ENCODE measurements around the gene RAB27A.

RAB27A gene

GRCh38 chr15:55282284-55282833 lies 7.3 kb downstream of the RAB27A start:
- no peak for TF ChIP-seq POLR2AphosphoS5 (IDR thresholded peaks at IDR 0.05; ENCODE audit: low read depth, low read length)
- no peak for TF ChIP-seq FOXP2 (optimal IDR thresholded peaks at IDR 0.05; ENCODE audit: borderline replicate concordance, extremely low read depth, extremely low read length, insufficient read depth)
- TF ChIP-seq SIN3A (IDR thresholded peaks at IDR 0.05; ENCODE audit: borderline replicate concordance, insufficient read depth, low read length): no peak
- no peak for TF ChIP-seq REST (IDR thresholded peaks at IDR 0.05; ENCODE audit: insufficient read depth in 1 of 2, low read depth in 2 of 2, low read length in 2 of 2)
- no peak for TF ChIP-seq TAF1 (IDR thresholded peaks at IDR 0.05; ENCODE audit: borderline replicate concordance, insufficient read depth, low read length)

GRCh38 chr15:55281517-55282228 lies 7.9 kb downstream of the RAB27A start:
- no peak for TF ChIP-seq REST (IDR thresholded peaks at IDR 0.05; ENCODE audit: insufficient read depth in 1 of 2, low read depth in 2 of 2, low read length in 2 of 2)
- no peak for TF ChIP-seq POLR2AphosphoS5 (IDR thresholded peaks at IDR 0.05; ENCODE audit: low read depth, low read length)
- TF ChIP-seq TAF1 (IDR thresholded peaks at IDR 0.05; ENCODE audit: borderline replicate concordance, insufficient read depth, low read length): no peak
- TF ChIP-seq SIN3A (IDR thresholded peaks at IDR 0.05; ENCODE audit: borderline replicate concordance, insufficient read depth, low read length): no peak
- no peak for TF ChIP-seq FOXP2 (optimal IDR thresholded peaks at IDR 0.05; ENCODE audit: borderline replicate concordance, extremely low read depth, extremely low read length, insufficient read depth)

- no peak for TF ChIP-seq POLR2AphosphoS5 (IDR thresholded peaks at IDR 0.05; ENCODE audit: low read depth, low read length)
- no peak for TF ChIP-seq TAF1 (IDR thresholded peaks at IDR 0.05; ENCODE audit: borderline replicate concordance, insufficient read depth, low read length)
Observed at GRCh38 chr15:55279746-55280351, 9.8 kb downstream of the RAB27A start.

GRCh38 chr15:55279100-55279745 lies 10.4 kb downstream of the RAB27A start:
- TF ChIP-seq FOXP2 (optimal IDR thresholded peaks at IDR 0.05; ENCODE audit: borderline replicate concordance, extremely low read depth, extremely low read length, insufficient read depth): no peak
- no peak for TF ChIP-seq REST (IDR thresholded peaks at IDR 0.05; ENCODE audit: insufficient read depth in 1 of 2, low read depth in 2 of 2, low read length in 2 of 2)
- TF ChIP-seq SIN3A (IDR thresholded peaks at IDR 0.05; ENCODE audit: borderline replicate concordance, insufficient read depth, low read length): no peak
- TF ChIP-seq TAF1 (IDR thresholded peaks at IDR 0.05; ENCODE audit: borderline replicate concordance, insufficient read depth, low read length): 0 out of 2 replicates have a peak, but pooled peaks have one; percentile 13

GRCh38 chr15:55277715-55278114 lies 11.9 kb downstream of the RAB27A start:
- TF ChIP-seq FOXP2 (optimal IDR thresholded peaks at IDR 0.05; ENCODE audit: borderline replicate concordance, extremely low read depth, extremely low read length, insufficient read depth) (no peak), REST (IDR thresholded peaks at IDR 0.05; ENCODE audit: insufficient read depth in 1 of 2, low read depth in 2 of 2, low read length in 2 of 2) (no peak), TAF1 (IDR thresholded peaks at IDR 0.05; ENCODE audit: borderline replicate concordance, insufficient read depth, low read length) (no peak), SIN3A (IDR thresholded peaks at IDR 0.05; ENCODE audit: borderline replicate concordance, insufficient read depth, low read length) (no peak), POLR2AphosphoS5 (IDR thresholded peaks at IDR 0.05; ENCODE audit: low read depth, low read length) (no peak)

All from PFSK-1 (cell line).